Dermis blood vessel endothelial cell (primary cell): ENCODE measurements around the gene BIVM. TPM values are rescaled to one million over a fixed set of nuclear protein-coding genes. Genes with fewer than 3 reads are reported as not detected.

Experiments used
- DNase-seq: peaks from one replicate; pipeline ENCODE4 v3.0.0; 2010
- total RNA-seq: library from RNA; depleted of rRNA; stranded (reverse); fragments of >200 nt; gene quantifications from 2 replicates; pipeline ENCODE4 v1.2.3, GENCODE V29; 2014

Gene BIVM
- total RNA-seq, 1 donor from 2014 or later, result 24.0 TPM

GRCh38 chr13:102845630-102846260 lies 46.8 kb downstream of the BIVM start, which contains the start of gene ERCC5:
Gene ERCC5, plus strand, starts transcription at chr13:102846032. Its CDS starts 235 bp downstream, at chr13:102846267.
- DNase-seq, result peak; percentile 96

GRCh38 chr13:102846261-102847015 lies 47.5 kb downstream of the BIVM start:
- DNase-seq, result peak; percentile 52

- DNase-seq, result peak; percentile 63
These were observed 48.6 kb downstream of the BIVM start for GRCh38 chr13:102847272-102848234.

- no peak for DNase-seq
These were observed 50.0 kb downstream of the BIVM start for GRCh38 chr13:102848956-102849355.

DNA sequence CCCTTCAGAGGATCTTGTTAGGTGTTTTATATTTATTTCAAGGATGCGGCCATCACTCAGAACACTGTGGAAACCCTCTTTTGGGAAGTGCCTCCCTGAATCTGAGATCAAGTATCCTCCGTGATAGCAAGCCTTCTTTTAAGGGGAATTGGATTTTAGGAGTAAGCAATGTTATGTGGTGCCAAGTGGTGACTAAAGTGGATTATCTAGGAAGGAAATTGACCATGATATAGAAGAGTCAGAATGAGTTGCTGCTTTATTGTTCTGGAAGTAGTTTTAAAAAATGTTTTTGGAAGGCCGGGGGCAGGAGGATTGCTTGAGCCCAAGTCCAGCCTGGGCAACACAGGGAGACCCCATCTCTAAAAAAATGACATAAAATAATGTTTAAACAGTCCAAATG lies 53.6 kb downstream of the BIVM start:
- DNase-seq, result peak; percentile 14

DNA sequence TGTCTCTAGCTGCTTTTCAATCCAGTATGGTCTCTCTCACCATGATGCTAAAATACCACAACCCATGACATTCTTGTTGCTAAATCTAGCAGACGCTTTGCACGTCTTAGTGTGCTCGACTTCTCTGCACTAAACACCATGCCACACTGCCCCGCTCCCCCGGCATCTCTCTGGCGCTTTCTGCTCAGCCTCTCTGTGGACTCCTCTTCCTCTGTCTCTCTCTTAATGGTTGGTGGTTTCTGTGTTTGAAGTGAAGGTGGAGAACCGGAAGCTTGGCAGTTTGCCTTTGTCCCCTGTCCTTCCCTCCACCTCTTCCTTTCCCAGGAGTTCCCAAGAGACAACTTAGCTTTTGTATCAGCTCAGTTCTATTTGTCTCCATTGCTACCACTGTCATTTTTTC lies 55.8 kb downstream of the BIVM start:
- peak; percentile 10 for DNase-seq

DNA sequence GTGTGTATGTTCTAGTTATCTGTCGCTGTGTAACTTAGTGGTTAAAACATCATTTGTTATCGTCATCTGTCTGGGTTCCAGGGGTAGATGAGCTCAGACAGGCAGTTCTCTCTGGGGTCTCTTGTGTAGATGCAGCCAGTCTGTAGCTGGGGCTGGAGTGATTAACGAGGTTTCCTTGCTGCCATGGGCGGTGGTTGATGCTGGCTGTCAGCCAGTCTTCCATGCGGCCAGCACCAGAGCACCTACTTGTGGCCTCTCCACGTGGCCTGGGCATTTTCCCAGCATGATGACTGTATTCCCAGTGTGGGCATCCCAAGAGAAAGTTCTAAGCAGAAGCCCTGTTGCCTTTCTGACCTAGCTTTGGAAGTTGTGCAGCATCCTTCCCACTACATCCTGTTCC lies 57.6 kb downstream of the BIVM start:
- DNase-seq, result peak; percentile 33

DNA sequence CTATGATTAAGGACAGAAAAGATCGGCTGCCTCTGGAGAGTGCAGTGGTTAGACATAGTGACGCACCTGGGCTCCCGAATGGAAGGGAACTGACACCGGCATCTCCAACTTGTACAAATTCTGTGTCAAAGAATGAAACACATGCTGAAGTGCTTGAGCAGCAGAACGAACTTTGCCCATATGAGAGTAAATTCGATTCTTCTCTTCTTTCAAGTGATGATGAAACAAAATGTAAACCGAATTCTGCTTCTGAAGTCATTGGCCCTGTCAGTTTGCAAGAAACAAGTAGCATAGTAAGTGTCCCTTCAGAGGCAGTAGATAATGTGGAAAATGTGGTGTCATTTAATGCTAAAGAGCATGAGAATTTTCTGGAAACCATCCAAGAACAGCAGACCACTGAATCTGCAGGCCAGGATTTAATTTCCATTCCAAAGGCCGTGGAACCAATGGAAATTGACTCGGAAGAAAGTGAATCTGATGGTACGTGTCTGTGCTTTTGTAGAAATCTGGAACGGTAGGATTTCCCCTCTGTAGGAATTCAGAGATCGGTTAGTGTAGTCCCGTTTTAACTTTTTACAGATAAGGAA lies 63.8 kb downstream of the BIVM start:
- peak; percentile 10 for DNase-seq

- DNase-seq, result no peak
These were observed 64.7 kb downstream of the BIVM start for GRCh38 chr13:102863590-102863989.

DNA sequence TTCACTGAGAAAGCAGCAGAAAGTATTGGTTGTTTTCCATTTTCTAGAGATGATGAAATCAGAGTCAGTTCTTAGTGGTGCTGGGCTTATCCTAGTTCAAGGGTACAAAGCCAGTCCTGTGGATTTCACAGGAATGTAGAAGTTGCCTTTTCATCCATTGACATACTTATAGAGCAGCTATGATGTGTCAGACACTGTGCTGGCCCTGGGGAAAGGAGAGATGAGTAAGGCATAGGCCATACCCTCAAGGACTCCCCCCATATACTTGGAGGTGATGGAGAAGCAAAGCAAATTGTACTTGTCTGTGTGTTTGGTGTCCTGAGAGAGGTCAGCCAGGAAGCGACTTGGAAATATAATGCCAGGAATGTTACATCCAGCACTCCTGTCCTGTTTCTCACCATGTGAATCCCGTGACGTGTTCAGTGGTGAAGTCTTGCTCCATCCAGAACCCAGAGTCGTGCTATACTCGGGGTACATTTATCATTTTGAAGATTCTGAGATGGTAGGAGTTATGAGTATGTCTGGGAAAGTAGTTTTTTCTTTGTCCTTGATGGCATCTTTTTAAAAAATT lies 69.5 kb downstream of the BIVM start:
- DNase-seq, result no peak

DNA sequence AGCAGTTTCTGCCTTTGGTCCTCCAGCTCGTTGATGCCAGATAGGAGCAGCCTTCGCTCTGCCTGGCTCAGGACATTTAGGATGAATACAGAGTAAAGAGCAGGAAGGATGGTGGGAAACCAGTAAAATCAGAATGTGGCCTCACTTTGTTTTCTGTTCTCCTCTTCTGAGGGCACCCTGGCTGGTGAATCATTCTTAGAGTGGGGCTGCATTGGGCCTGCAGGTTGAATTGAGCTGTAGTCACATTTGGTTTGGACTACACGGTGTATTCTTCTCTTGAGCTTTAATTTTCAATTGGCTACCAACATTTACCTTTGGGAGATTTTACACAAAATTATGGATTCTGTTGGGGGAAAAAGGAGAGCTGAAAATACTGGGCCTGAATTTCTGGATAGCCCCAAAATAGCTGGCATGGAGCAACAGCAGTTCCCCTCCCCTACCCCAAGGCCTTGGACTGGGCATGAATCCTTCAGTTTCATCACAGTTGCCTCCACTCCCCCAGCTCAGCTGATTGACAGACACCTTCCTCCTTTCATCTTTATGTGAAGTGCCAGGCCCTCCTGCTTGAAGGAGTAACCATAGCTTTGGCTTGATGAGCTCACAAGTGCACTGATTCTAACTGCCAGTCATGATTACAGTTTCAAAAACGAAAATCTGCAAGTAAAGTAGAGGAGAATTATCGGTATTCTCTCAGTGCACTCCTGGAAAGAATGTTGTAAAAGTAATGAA lies 71.2 kb downstream of the BIVM start:
- no peak for DNase-seq

DNA sequence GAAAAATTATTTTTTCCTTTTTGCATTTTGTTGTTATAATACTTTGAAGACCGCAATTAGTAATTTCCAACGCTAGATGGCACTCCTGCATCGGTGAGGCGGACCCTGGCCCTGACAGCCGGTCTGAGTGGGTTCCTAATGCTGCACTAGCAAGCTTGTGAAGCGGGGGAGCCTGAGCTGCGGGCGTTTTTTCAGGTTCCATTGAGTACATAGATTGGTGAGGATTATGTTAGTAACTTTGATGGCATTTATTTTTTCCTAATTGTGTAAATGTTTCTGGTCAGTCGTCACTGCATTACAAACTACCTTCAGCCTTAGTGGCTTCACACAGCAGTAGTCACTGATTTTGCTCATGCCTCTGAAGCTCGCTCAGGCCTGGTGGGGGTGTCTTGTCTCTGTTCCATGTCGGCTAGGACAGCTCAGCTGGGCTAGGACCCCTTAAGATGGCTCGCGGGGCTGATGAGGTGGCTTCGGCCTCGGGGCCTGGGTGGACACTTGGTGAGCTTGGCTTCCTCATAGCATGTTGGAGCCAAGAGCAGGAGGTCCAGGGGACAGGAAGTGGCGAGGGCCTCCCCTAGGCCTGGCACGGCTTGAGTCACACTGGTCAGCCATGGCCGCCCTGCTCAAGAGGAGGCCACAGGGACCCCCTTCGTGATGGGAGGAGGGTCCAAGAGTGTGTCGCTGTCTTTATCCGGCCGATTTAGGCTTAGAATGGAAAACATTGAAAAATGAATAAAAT lies 71.9 kb downstream of the BIVM start:
- DNase-seq, result peak; percentile 80

DNA sequence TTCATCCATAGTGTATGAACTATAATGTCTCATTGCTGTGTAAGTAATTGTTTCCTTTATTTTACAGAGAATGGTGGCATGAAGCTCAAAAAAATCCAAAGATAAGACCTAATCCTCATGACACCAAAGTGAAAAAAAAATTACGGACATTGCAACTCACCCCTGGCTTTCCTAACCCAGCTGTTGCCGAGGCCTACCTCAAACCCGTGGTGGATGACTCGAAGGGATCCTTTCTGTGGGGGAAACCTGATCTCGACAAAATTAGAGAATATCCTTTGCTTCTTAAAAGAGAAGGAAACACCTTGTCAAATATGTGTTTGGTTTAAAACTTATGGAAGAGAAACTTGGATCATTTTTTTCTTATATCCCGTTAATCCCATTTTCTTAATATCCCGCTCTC lies 73.2 kb downstream of the BIVM start:
- no peak for DNase-seq

- DNase-seq, result no peak
These were observed 73.6 kb downstream of the BIVM start for GRCh38 chr13:102872531-102872930.

GRCh38 chr13:102873653-102874052 lies 74.7 kb downstream of the BIVM start:
- peak; percentile 29 for DNase-seq

GRCh38 chr13:102875256-102875655 lies 76.3 kb downstream of the BIVM start:
- no peak for DNase-seq

DNA sequence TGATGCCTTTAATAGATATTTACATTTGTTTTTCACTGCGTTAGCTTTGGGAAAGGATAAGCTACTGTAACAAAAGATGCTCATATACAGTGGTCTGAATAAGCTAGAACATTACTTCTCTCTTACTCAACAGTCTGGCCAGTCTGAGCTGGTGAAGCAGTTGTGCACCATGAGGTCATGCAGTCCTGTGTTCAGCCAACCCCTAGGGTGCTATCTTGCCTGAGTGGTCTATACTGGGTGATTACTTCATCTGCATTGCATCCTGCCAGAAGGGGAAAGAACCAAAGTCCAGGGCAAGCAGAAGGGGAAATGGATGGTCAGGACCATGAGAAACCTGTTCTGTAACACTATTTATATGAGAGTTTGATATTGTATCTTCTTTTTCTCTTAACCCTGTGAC lies 78.4 kb downstream of the BIVM start:
- no peak for DNase-seq

GRCh38 chr13:102878481-102878880 lies 79.6 kb downstream of the BIVM start:
- peak; percentile 51 for DNase-seq

DNA sequence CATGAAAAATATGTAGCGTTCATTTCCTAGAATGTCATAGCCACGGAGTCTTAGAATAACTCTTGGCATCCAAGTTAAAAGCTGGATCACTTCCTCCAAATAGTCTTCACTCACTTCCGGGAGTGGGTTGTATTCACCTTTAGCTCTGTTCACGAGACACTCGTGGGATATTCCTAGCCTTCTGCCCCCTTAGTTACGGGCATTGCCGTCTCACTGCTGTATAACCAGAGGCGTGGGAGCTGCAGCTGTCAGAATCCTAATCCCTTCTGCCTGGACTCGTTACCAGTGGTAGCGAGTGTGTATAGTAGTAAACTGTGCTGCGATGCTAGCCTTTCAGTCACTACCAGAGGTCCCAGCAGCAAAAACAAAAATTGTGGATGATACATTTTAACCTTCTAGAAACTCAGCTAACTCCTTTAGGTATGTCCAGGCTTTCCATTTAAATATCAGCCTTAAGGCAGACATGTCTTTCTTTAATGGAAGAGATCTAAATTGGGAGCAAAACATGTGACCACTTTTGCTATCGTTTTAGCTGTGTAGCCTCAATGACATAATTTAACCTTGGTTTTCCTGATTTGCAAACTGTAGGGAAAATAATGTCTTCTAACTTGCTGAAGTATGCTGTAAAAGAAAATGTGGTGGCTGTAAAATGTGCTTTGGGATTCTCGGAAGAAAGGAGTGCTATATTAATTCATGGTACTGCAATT lies 81.0 kb downstream of the BIVM start:
- no peak for DNase-seq
